H9 (cell line): ENCODE results near the gene ARHGEF17. TPM values are rescaled to one million over a fixed set of nuclear protein-coding genes. Genes with fewer than 3 reads are reported as not detected.

Source experiments
- DNase-seq: peaks from one replicate; pipeline ENCODE4 v3.0.0-alpha.2; 2017
- H2AFZ ChIP-seq: one replicate; pipeline ENCODE4 v1.6.1; 2013; ENCODE audit warnings: mild to moderate bottlenecking, low read length, control low read depth, moderate library complexity
- H2AK5ac ChIP-seq: 2 replicates; pipeline ENCODE4 v1.6.1; 2013; ENCODE audit warnings: low read length, control low read depth, mixed read lengths; ENCODE audit not compliant: insufficient read length
- H2BK120ac ChIP-seq: one replicate; pipeline ENCODE4 v1.6.1; 2013; ENCODE audit warnings: low read depth, mild to moderate bottlenecking, low read length, control low read depth, inconsistent platforms; ENCODE audit not compliant: poor library complexity, severe bottlenecking
- H2BK12ac ChIP-seq: 2 replicates; pipeline ENCODE4 v1.6.1; 2013; ENCODE audit warnings: low read length, control low read depth, mixed read lengths, low read depth; ENCODE audit not compliant: insufficient read length
- H2BK15ac ChIP-seq: 2 replicates; pipeline ENCODE4 v1.6.1; 2013; ENCODE audit warnings: low read depth, low read length, control low read depth
- H2BK20ac ChIP-seq: one replicate; pipeline ENCODE4 v1.6.1; 2013; ENCODE audit warnings: low read depth, mild to moderate bottlenecking, low read length, control low read depth, inconsistent platforms; ENCODE audit not compliant: poor library complexity, severe bottlenecking
- H2BK5ac ChIP-seq: 2 replicates; pipeline ENCODE4 v1.6.1; 2013; ENCODE audit warnings: low read length, control low read depth, mixed read lengths; ENCODE audit not compliant: insufficient read length
- H3K14ac ChIP-seq: 2 replicates; pipeline ENCODE4 v1.6.1; 2013; ENCODE audit warnings: low read length, control low read depth; ENCODE audit not compliant: insufficient read depth
- H3K18ac ChIP-seq: 2 replicates; pipeline ENCODE4 v1.6.1; 2013; ENCODE audit warnings: low read depth, mild to moderate bottlenecking, mixed read lengths, low read length, control low read depth; ENCODE audit not compliant: insufficient read length
- H3K23ac ChIP-seq: 2 replicates; pipeline ENCODE4 v1.6.1; 2013; ENCODE audit warnings: low read length, control low read depth, mixed read lengths, low read depth; ENCODE audit not compliant: insufficient read length
- H3K23me2 ChIP-seq: 2 replicates; pipeline ENCODE4 v1.6.1; 2013; ENCODE audit warnings: low read depth, mild to moderate bottlenecking, mixed read lengths, low read length, control low read depth; ENCODE audit not compliant: insufficient read length, poor library complexity, severe bottlenecking
- H3K27ac ChIP-seq: 2 replicates; pipeline ENCODE4 v1.5.1; 2013; ENCODE audit warnings: low read length, control low read depth, mixed read lengths, low read depth; ENCODE audit not compliant: insufficient read length
- H3K27me3 ChIP-seq: 2 replicates; pipeline ENCODE4 v1.6.1; 2013; ENCODE audit warnings: low read length, control low read depth, inconsistent platforms; ENCODE audit not compliant: insufficient read depth
- H3K4ac ChIP-seq: 2 replicates; pipeline ENCODE4 v1.6.1; 2013; ENCODE audit warnings: low read depth, mild to moderate bottlenecking, control low read depth, inconsistent platforms, low read length, moderate library complexity
- H3K4me1 ChIP-seq: 2 replicates; pipeline ENCODE4 v1.6.1; 2013; ENCODE audit warnings: low read length, control low read depth, inconsistent platforms; ENCODE audit not compliant: insufficient read depth
- H3K4me2 ChIP-seq: 2 replicates; pipeline ENCODE4 v1.6.1; 2013; ENCODE audit warnings: low read length, control low read depth, mixed read lengths; ENCODE audit not compliant: insufficient read length, insufficient read depth
- H3K56ac ChIP-seq: 2 replicates; pipeline ENCODE4 v1.6.1; 2013; ENCODE audit warnings: low read depth, mild to moderate bottlenecking, mixed read lengths, low read length, control low read depth; ENCODE audit not compliant: insufficient read length
- H3K79me1 ChIP-seq: 2 replicates; pipeline ENCODE4 v1.6.1; 2013; ENCODE audit warnings: low read depth, mild to moderate bottlenecking, moderate library complexity, low read length, control low read depth, inconsistent platforms; ENCODE audit not compliant: insufficient read depth, poor library complexity, severe bottlenecking
- H3K79me2 ChIP-seq: 2 replicates; pipeline ENCODE4 v1.6.1; 2013; ENCODE audit warnings: low read length, control low read depth, inconsistent platforms; ENCODE audit not compliant: insufficient read depth
- H3K9ac ChIP-seq: 2 replicates; pipeline ENCODE4 v1.6.1; 2013; ENCODE audit warnings: low read length, control low read depth, mixed read lengths; ENCODE audit not compliant: insufficient read length; ENCODE audit errors: extremely low read depth
- H3K9me3 ChIP-seq: one replicate; pipeline ENCODE4 v1.6.1; 2013; ENCODE audit warnings: low read depth, low read length, inconsistent platforms; ENCODE audit not compliant: control insufficient read depth
- H3T11ph ChIP-seq: one replicate; pipeline ENCODE4 v1.6.1; 2013; ENCODE audit warnings: mild to moderate bottlenecking, low read length, control low read depth, inconsistent platforms
- H4K20me1 ChIP-seq: one replicate; pipeline ENCODE4 v1.6.1; 2013; ENCODE audit not compliant: control insufficient read depth, insufficient read length, insufficient read depth
- H4K5ac ChIP-seq: 2 replicates; pipeline ENCODE4 v1.6.1; 2013; ENCODE audit warnings: low read depth, mild to moderate bottlenecking, mixed read lengths, low read length, control low read depth; ENCODE audit not compliant: insufficient read length
- H4K8ac ChIP-seq: replicated peaks from 2 replicates; pipeline ENCODE4 v1.6.1; 2013; ENCODE audit warnings: low read length, control low read depth, mixed read lengths, low read depth; ENCODE audit not compliant: insufficient read length
- H4K91ac ChIP-seq: 2 replicates; pipeline ENCODE4 v1.6.1; 2013; ENCODE audit warnings: low read depth, mild to moderate bottlenecking, moderate library complexity, mixed read lengths, low read length, control low read depth; ENCODE audit not compliant: insufficient read length
- H3K27ac Mint-ChIP-seq, 3 experiments: 2 replicates in 2 of 3; 3 replicates in 1 of 3; pipeline ENCODE4 v1.8.0; 2020 to 2021; ENCODE audit warnings: mixed read lengths in 3 of 3, mild to moderate bottlenecking in 1 of 3, moderate library complexity in 1 of 3
- H3K27me3 Mint-ChIP-seq: 2 replicates; pipeline ENCODE4 v1.8.0; 2021; ENCODE audit warnings: low read depth, mild to moderate bottlenecking, moderate library complexity, mixed read lengths
- H3K36me3 Mint-ChIP-seq, 3 experiments: 2 replicates in 2 of 3; 3 replicates in 1 of 3; pipeline ENCODE4 v1.8.0; 2020 to 2021; ENCODE audit warnings: low read depth in 3 of 3, mixed read lengths in 3 of 3; ENCODE audit not compliant: insufficient read depth in 1 of 3
- H3K4me1 Mint-ChIP-seq, 2 experiments: 2 replicates each; pipeline ENCODE4 v1.8.0; 2020; ENCODE audit warnings: mixed read lengths in 2 of 2
- H3K4me3 Mint-ChIP-seq, 2 experiments: 2 replicates in 1 of 2; 3 replicates in 1 of 2; pipeline ENCODE4 v1.8.0; 2020 to 2021; ENCODE audit warnings: mild to moderate bottlenecking in 2 of 2, mixed read lengths in 2 of 2, moderate library complexity in 1 of 2
- H3K9me3 Mint-ChIP-seq, 2 experiments: 2 replicates in 1 of 2; 3 replicates in 1 of 2; pipeline ENCODE4 v1.8.0; 2020; ENCODE audit warnings: mild to moderate bottlenecking in 2 of 2, mixed read lengths in 2 of 2, moderate library complexity in 1 of 2
- WGBS: extraction: QIAGEN DNeasy Blood & Tissue Kit; methylation state at CpG from one replicate; pipeline ENCODE4 v1.1.7; 2013; ENCODE audit warnings: missing lambda C conversion rate, low lambda C conversion rate, mixed read lengths; ENCODE audit not compliant: insufficient read length; ENCODE audit errors: extremely low coverage; 5-methylcytosine and 5-hydroxymethylcytosine counted together
- total RNA-seq: library from RNA; stranded (reverse); gene quantifications from 2 replicates; pipeline ENCODE4 v1.2.1, GENCODE V29; 2021
- TF ChIP-seq, protein P1 (sequence below): fragments of 200-600 bp; sonication (generic); conservative IDR thresholded peaks from 3 replicates; pipeline ENCODE4 v1.8.0; 2021; ENCODE audit warnings: antibody characterized with exemption, mild to moderate bottlenecking

ARHGEF17 gene
- total RNA-seq, 1 experiment from 2014 or later: 7.4 TPM

DNA sequence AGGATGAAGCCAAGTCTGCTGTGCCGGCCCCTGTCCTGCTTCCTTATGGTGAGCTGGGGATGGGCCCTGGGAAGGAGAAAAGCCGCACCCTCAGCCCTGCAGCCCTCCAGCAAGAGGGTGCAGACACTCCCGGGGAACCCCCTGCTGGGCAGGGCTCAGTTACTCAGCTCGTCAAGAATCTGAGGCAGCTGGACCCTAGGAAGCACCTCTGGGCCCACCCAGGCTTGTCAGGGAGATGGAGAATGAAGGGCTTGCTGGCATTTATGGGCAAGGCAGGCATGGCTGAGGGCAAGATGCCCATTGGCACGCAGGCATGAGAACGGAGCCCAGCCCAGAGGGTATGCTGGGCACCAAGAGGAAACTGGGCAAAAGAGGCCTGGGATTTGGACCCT is 81.1 kb downstream of the ARHGEF17 start:
- Histone ChIP-seq H2BK20ac (no peak overlapping the region), H2BK120ac (no peak overlapping the region), H3T11ph (no peak overlapping the region), H4K8ac (no peak overlapping the region), H3K23me2 (no peaks in the 10 kb centered on the region), H3K4ac (no peak overlapping the region), H3K79me1 (no peaks in the 10 kb centered on the region), H2AFZ (no peak overlapping the region), H3K9me3 (no peaks in the 10 kb centered on the region), H3K9ac (no peak overlapping the region), H3K18ac (no peak overlapping the region), H4K91ac (no peak overlapping the region), H3K79me2 (no peaks in the 10 kb centered on the region), H3K4me2 (no peak overlapping the region), H4K20me1 (no peaks in the 10 kb centered on the region), H2AK5ac (no peak overlapping the region), H3K27me3 (no peaks in the 10 kb centered on the region), H2BK12ac (no peak overlapping the region), H3K4me1 (no peaks in the 10 kb centered on the region), H4K5ac (no peak overlapping the region), H3K27ac (no peak overlapping the region), H3K23ac (no peak overlapping the region), H3K56ac (no peak overlapping the region), H3K14ac (no peak overlapping the region), H2BK15ac (no peak overlapping the region), H2BK5ac (no peak overlapping the region)
- DNase-seq: no peak
- Mint-ChIP-seq H3K36me3 (peaks cover 0 to 2% (median 0%) of the 10 kb centered on the region in 3 experiments; a peak in 2 of 7 replicates), H3K9me3 (no peaks in the 10 kb centered on the region), H3K4me3 (no peak overlapping the region), H3K4me1 (peaks cover 24 to 37% of the 10 kb centered on the region in 2 experiments), H3K27me3 (no peaks in the 10 kb centered on the region; the same call in 1 of the 2 replicates), H3K27ac (no peak overlapping the region)
- TF ChIP-seq, protein P1, sequence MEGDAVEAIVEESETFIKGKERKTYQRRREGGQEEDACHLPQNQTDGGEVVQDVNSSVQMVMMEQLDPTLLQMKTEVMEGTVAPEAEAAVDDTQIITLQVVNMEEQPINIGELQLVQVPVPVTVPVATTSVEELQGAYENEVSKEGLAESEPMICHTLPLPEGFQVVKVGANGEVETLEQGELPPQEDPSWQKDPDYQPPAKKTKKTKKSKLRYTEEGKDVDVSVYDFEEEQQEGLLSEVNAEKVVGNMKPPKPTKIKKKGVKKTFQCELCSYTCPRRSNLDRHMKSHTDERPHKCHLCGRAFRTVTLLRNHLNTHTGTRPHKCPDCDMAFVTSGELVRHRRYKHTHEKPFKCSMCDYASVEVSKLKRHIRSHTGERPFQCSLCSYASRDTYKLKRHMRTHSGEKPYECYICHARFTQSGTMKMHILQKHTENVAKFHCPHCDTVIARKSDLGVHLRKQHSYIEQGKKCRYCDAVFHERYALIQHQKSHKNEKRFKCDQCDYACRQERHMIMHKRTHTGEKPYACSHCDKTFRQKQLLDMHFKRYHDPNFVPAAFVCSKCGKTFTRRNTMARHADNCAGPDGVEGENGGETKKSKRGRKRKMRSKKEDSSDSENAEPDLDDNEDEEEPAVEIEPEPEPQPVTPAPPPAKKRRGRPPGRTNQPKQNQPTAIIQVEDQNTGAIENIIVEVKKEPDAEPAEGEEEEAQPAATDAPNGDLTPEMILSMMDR: no peak
- WGBS: no CpG with 5 or more reads among the region's 6 CpGs
